A549 (cell line): Measurements from ENCODE around the gene PRPSAP1.

Source experiments
- BHLHE40 ChIP-seq: IDR thresholded peaks from 2 replicates; pipeline ENCODE4 v1.6.1; 2012; ENCODE audit warnings: low read depth, low read length, inconsistent platforms
- CEBPB ChIP-seq, 2 experiments: fragments of >200 bp in 1 of 2; sonication (Bioruptor Twin) in 1 of 2; formaldehyde crosslinking in 1 of 2; IDR thresholded peaks; 2 replicates each; pipeline ENCODE4 v1.6.1; 2012 to 2016
- CHD2 ChIP-seq: fragments of 150-350 bp; IDR thresholded peaks from 2 replicates; pipeline ENCODE4 v1.6.1; 2014; ENCODE audit warnings: low read length; ENCODE audit not compliant: partially characterized antibody
- EHF ChIP-seq: fragments of 250-450 bp; sonication (Bioruptor Pico); IDR thresholded peaks from 2 replicates; pipeline ENCODE4 v1.5.0; 2020; ENCODE audit warnings: mild to moderate bottlenecking
- POLR2A ChIP-seq: IDR thresholded peaks from 2 replicates; pipeline ENCODE4 v1.6.1; 2012; ENCODE audit warnings: mild to moderate bottlenecking, low read length
- RCOR1 ChIP-seq: fragments of 150-350 bp; IDR thresholded peaks from 2 replicates; pipeline ENCODE4 v1.6.1; 2014; ENCODE audit warnings: antibody characterized with exemption, low read length, low read depth
- SREBF2 ChIP-seq: fragments of 450-650 bp; IDR thresholded peaks from 2 replicates; pipeline ENCODE4 v1.6.1; 2014; ENCODE audit warnings: mild to moderate bottlenecking, moderate library complexity
- TF ChIP-seq, protein P1 (sequence below): fragments of >200 bp; sonication (Bioruptor Twin); formaldehyde crosslinking; IDR thresholded peaks from 3 replicates; pipeline ENCODE4 v1.5.1; 2016

DNA sequence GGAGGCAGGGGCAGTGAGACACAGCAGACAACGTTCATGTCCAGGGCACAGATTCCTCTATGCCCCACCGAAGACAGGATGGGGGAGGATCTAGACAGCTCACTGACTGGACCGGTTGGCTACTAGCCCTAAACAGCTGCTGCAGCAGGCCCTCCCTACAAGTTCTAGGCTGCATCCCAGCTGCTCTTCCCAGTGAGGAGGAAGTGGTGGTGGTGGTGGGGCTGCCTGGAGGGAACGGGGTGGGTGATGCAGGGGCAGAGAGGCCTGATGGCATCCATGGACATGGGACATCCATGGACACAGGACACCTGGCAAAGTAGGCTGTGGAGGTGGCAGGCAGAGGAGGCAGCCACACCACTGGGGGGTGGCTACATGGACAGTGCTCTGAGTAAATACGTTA, 49.0 kb upstream of the PRPSAP1 start:
- TF ChIP-seq, protein P1, sequence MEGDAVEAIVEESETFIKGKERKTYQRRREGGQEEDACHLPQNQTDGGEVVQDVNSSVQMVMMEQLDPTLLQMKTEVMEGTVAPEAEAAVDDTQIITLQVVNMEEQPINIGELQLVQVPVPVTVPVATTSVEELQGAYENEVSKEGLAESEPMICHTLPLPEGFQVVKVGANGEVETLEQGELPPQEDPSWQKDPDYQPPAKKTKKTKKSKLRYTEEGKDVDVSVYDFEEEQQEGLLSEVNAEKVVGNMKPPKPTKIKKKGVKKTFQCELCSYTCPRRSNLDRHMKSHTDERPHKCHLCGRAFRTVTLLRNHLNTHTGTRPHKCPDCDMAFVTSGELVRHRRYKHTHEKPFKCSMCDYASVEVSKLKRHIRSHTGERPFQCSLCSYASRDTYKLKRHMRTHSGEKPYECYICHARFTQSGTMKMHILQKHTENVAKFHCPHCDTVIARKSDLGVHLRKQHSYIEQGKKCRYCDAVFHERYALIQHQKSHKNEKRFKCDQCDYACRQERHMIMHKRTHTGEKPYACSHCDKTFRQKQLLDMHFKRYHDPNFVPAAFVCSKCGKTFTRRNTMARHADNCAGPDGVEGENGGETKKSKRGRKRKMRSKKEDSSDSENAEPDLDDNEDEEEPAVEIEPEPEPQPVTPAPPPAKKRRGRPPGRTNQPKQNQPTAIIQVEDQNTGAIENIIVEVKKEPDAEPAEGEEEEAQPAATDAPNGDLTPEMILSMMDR = no peak
- TF ChIP-seq RCOR1 (no peak), CEBPB (IDR thresholded peaks at IDR 0.05) (no peak), BHLHE40 (no peak), CHD2 (no peak), SREBF2 (no peak), EHF (CRISPR knock-in tag) (no peak), POLR2A (no peak)
